ENCODE results near the gene PDE6A.
"Not testable (repeated sequence)": the region's sequence is repeated elsewhere in the genome, so short reads cannot be mapped to it uniquely, and the experiment has no call there.

- not testable (repeated sequence) for TF ChIP-seq CTCF, POLR2A (IDR thresholded peaks at IDR 0.05)
Measured at GRCh38 chr5:149882633-149883032, 62.0 kb downstream of the PDE6A start.
